SJCRH30 (cell line): ENCODE measurements around the gene WNT3A. TPM values are rescaled to one million over a fixed set of nuclear protein-coding genes. Genes with fewer than 3 reads are reported as not detected.
"Not testable (repeated sequence)": the region's sequence is repeated elsewhere in the genome, so short reads cannot be mapped to it uniquely, and the experiment has no call there.

Experiments used
- DNase-seq, 2 experiments: peaks; one replicate each; pipeline ENCODE4 v3.0.0-alpha.2; 2015 to 2020
- H3K27ac ChIP-seq: fragments of 250-450 bp; sonication (Bioruptor Pico); 2 replicates; pipeline ENCODE4 v1.5.1; 2020; ENCODE audit warnings: mild to moderate bottlenecking, moderate library complexity
- H3K27me3 ChIP-seq: fragments of 250-450 bp; sonication (Bioruptor Pico); 2 replicates; pipeline ENCODE4 v1.5.1; 2020; ENCODE audit warnings: mild to moderate bottlenecking, moderate library complexity
- H3K36me3 ChIP-seq: fragments of 250-450 bp; sonication (Bioruptor Pico); 2 replicates; pipeline ENCODE4 v1.5.1; 2020; ENCODE audit warnings: mild to moderate bottlenecking, moderate library complexity
- H3K4me1 ChIP-seq: fragments of 250-450 bp; sonication (Bioruptor Pico); 2 replicates; pipeline ENCODE4 v1.5.1; 2020; ENCODE audit warnings: mild to moderate bottlenecking, moderate library complexity
- H3K4me3 ChIP-seq: fragments of 250-450 bp; sonication (Bioruptor Pico); 2 replicates; pipeline ENCODE4 v1.5.1; 2020; ENCODE audit warnings: mild to moderate bottlenecking, moderate library complexity
- H3K9me3 ChIP-seq: fragments of 250-450 bp; sonication (Bioruptor Pico); replicated peaks from 2 replicates; pipeline ENCODE4 v1.5.1; 2020; ENCODE audit warnings: mild to moderate bottlenecking, moderate library complexity
- total RNA-seq: library from RNA; depleted of rRNA; stranded (reverse); fragments of >200 nt; shearing (Covaris generic); gene quantifications from 2 replicates; pipeline ENCODE4 v1.2.3, GENCODE V29; 2014

WNT3A gene
- total RNA-seq, 1 experiment from 2014 or later, result not detected

GRCh38 chr1:228013935-228014930 is 7.4 kb downstream of the WNT3A start:
- Histone ChIP-seq H3K36me3 (no peaks in the 10 kb centered on the region), H3K4me1 (peaks cover 4% of the 10 kb centered on the region; the same call in 1 of the 2 replicates), H3K27me3 (0 out of 2 replicates have a peak, but pooled peaks cover 8% of the 10 kb centered on the region), H3K4me3 (no peak overlapping the region), H3K27ac (no peak overlapping the region), H3K9me3 (no peaks in the 10 kb centered on the region)
- DNase-seq, result peak; percentile 33 to 40

- peak; percentile 49 to 53 for DNase-seq
- H3K27me3 ChIP-seq, result 0 out of 2 replicates have a peak, but pooled peaks cover 8% of the 10 kb centered on the region
- H3K4me1 ChIP-seq, result peaks cover 4% of the 10 kb centered on the region; the same call in 1 of the 2 replicates
- H3K36me3 ChIP-seq, result no peaks in the 10 kb centered on the region
- no peak overlapping the region for H3K27ac ChIP-seq
- no peaks in the 10 kb centered on the region for H3K9me3 ChIP-seq
- no peak overlapping the region for H3K4me3 ChIP-seq
Measured at GRCh38 chr1:228015276-228016180, 8.7 kb downstream of the WNT3A start.

GRCh38 chr1:228016181-228016510 is 9.3 kb downstream of the WNT3A start:
- no peaks in the 10 kb centered on the region for H3K9me3 ChIP-seq
- H3K4me1 ChIP-seq, result peaks cover 4% of the 10 kb centered on the region; the same call in 1 of the 2 replicates
- no peaks in the 10 kb centered on the region for H3K36me3 ChIP-seq
- H3K4me3 ChIP-seq, result no peak overlapping the region
- H3K27ac ChIP-seq, result no peak overlapping the region
- 0 out of 2 replicates have a peak, but pooled peaks cover 8% of the 10 kb centered on the region for H3K27me3 ChIP-seq
- no peak for DNase-seq

GRCh38 chr1:228016653-228017355 is 10.0 kb downstream of the WNT3A start:
- Histone ChIP-seq H3K36me3 (no peaks in the 10 kb centered on the region), H3K27ac (no peak overlapping the region), H3K9me3 (no peaks in the 10 kb centered on the region), H3K27me3 (0 out of 2 replicates have a peak, but pooled peaks cover 8% of the 10 kb centered on the region), H3K4me3 (no peak overlapping the region), H3K4me1 (peaks cover 4% of the 10 kb centered on the region; the same call in 1 of the 2 replicates)
- DNase-seq, result no peak

GRCh38 chr1:228017356-228018124 is 10.7 kb downstream of the WNT3A start:
- peaks cover 4% of the 10 kb centered on the region; the same call in 1 of the 2 replicates for H3K4me1 ChIP-seq
- H3K27me3 ChIP-seq, result 0 out of 2 replicates have a peak, but pooled peaks cover 3% of the 10 kb centered on the region
- H3K27ac ChIP-seq, result no peak overlapping the region
- no peak for DNase-seq
- no peaks in the 10 kb centered on the region for H3K9me3 ChIP-seq
- H3K4me3 ChIP-seq, result no peak overlapping the region
- no peaks in the 10 kb centered on the region for H3K36me3 ChIP-seq

GRCh38 chr1:228018125-228018398 is 11.3 kb downstream of the WNT3A start:
- 0 out of 2 replicates have a peak, but pooled peaks cover 3% of the 10 kb centered on the region for H3K27me3 ChIP-seq
- H3K36me3 ChIP-seq, result no peaks in the 10 kb centered on the region
- no peaks in the 10 kb centered on the region for H3K9me3 ChIP-seq
- H3K27ac ChIP-seq, result no peak overlapping the region
- no peak overlapping the region for H3K4me3 ChIP-seq
- no peak for DNase-seq
- H3K4me1 ChIP-seq, result peaks cover 4% of the 10 kb centered on the region; the same call in 1 of the 2 replicates

- Histone ChIP-seq H3K9me3 (no peaks in the 10 kb centered on the region), H3K4me1 (peaks cover 4% of the 10 kb centered on the region; the same call in 1 of the 2 replicates), H3K27ac (no peak overlapping the region), H3K4me3 (no peak overlapping the region), H3K27me3 (no peaks in the 10 kb centered on the region), H3K36me3 (no peaks in the 10 kb centered on the region)
- no peak for DNase-seq
Measured at GRCh38 chr1:228018961-228019721, 12.3 kb downstream of the WNT3A start.

GRCh38 chr1:228019722-228020083 is 12.9 kb downstream of the WNT3A start:
- H3K36me3 ChIP-seq, H3K4me1 ChIP-seq, H3K27ac ChIP-seq, H3K4me3 ChIP-seq, H3K27me3 ChIP-seq, DNase-seq, H3K9me3 ChIP-seq: not testable (repeated sequence)

GRCh38 chr1:228020686-228021354 is 14.0 kb downstream of the WNT3A start:
- H3K27me3 ChIP-seq, result no peaks in the 10 kb centered on the region
- H3K36me3 ChIP-seq, result no peaks in the 10 kb centered on the region

GRCh38 chr1:228021355-228022030 is 14.7 kb downstream of the WNT3A start:
- Histone ChIP-seq H3K4me3 (no peak overlapping the region), H3K27me3 (no peaks in the 10 kb centered on the region), H3K36me3 (no peaks in the 10 kb centered on the region), H3K9me3 (no peaks in the 10 kb centered on the region; the same call in 1 of the 2 replicates), H3K4me1 (no peaks in the 10 kb centered on the region), H3K27ac (no peak overlapping the region)
- DNase-seq, result no peak

More at GRCh38 chr1:228020686-228021354, 14.0 kb downstream of the WNT3A start:
- Histone ChIP-seq H3K4me1 (no peaks in the 10 kb centered on the region), H3K4me3 (no peak overlapping the region), H3K9me3 (no peaks in the 10 kb centered on the region), H3K27ac (no peak overlapping the region)
- no peak for DNase-seq

- Histone ChIP-seq H3K27ac (no peak overlapping the region), H3K4me1 (no peaks in the 10 kb centered on the region), H3K4me3 (no peak overlapping the region), H3K36me3 (no peaks in the 10 kb centered on the region), H3K9me3 (no peaks in the 10 kb centered on the region; the same call in 1 of the 2 replicates), H3K27me3 (no peaks in the 10 kb centered on the region)
- DNase-seq, result no peak
Measured at GRCh38 chr1:228022571-228023293, 15.9 kb downstream of the WNT3A start.

- Histone ChIP-seq H3K27me3 (no peaks in the 10 kb centered on the region), H3K4me1 (no peaks in the 10 kb centered on the region), H3K9me3 (no peaks in the 10 kb centered on the region; the same call in 1 of the 2 replicates), H3K36me3 (no peaks in the 10 kb centered on the region), H3K4me3 (no peak overlapping the region), H3K27ac (no peak overlapping the region)
- DNase-seq, result no peak
Measured at GRCh38 chr1:228023294-228023639, 16.5 kb downstream of the WNT3A start.
